ENCODE results near the gene CCDC33. TPM values are rescaled to one million over a fixed set of nuclear protein-coding genes. Genes with fewer than 3 reads are reported as not detected.

Gene CCDC33
- total RNA-seq, 1 donor from 2014 or later: 0.25 TPM

GRCh38 chr15:74200871-74201419 is 35.2 kb upstream of the CCDC33 start:
- DNase-seq (ENCODE audit: low read depth): no peak
- Histone ChIP-seq H3K4me3 (ENCODE audit: low read depth, low read length) (no peak overlapping the region), H3K27me3 (ENCODE audit: control insufficient read depth, insufficient read depth, low read length) (no peaks in the 10 kb centered on the region), H3K36me3 (ENCODE audit: control insufficient read depth, insufficient read depth, low read length) (no peaks in the 10 kb centered on the region)
- TF ChIP-seq CTCF (IDR thresholded peaks at IDR 0.05; ENCODE audit: insufficient read depth, low read length, poor library complexity, severe bottlenecking): no peak

DNA sequence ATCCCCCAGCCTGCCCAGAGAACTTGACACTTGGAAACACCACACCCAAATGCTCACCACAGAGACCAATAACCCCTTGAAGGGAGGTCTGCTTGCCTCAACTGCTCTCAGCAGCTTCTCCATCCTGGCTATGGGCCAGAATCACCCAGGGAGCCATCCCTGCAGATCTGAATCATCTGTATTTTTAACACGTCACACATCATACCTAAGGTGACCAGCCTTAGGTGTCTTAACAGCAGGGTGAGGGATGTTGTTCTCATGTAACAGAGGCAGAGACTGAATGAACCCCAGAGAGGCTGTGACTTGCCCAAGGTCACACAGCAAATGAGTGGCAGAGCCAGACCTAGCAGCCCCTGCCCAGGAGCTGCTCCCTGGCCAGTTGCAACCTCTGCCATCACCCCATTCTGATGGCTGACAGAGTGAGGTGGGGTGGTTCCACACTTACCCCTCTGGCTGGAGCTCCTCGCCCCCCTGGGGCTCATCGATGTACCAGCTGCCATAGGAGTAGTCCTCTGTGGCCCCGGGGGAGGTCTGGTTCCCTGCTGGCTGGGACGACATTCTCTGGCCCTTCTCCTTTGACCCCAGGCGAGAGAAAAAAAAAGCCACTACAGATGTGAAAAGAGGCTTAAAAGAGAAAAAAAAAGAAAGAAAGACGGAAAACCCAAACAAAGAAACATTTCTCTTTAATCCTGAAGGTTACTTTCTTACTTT is 34.3 kb upstream of the CCDC33 start:
- Histone ChIP-seq H3K4me3 (ENCODE audit: low read depth, low read length) (no peak overlapping the region), H3K36me3 (ENCODE audit: control insufficient read depth, insufficient read depth, low read length) (no peaks in the 10 kb centered on the region), H3K27me3 (ENCODE audit: control insufficient read depth, insufficient read depth, low read length) (no peaks in the 10 kb centered on the region)
- no peak for DNase-seq (ENCODE audit: low read depth)
- no peak for TF ChIP-seq CTCF (IDR thresholded peaks at IDR 0.05; ENCODE audit: insufficient read depth, low read length, poor library complexity, severe bottlenecking)

- peak; percentile 33 for TF ChIP-seq CTCF (IDR thresholded peaks at IDR 0.05; ENCODE audit: insufficient read depth, low read length, poor library complexity, severe bottlenecking)
- no peak within 1 kb of the TSS for H3K4me3 ChIP-seq (ENCODE audit: low read depth, low read length)
- no peak for DNase-seq (ENCODE audit: low read depth)
- H3K36me3 ChIP-seq (ENCODE audit: control insufficient read depth, insufficient read depth, low read length): no peaks in the 10 kb centered on the region
- H3K27me3 ChIP-seq (ENCODE audit: control insufficient read depth, insufficient read depth, low read length): no peaks in the 10 kb centered on the region
These were observed 33.4 kb upstream of the CCDC33 start, which contains the start of gene STRA6 for GRCh38 chr15:74202452-74203401. Gene STRA6, minus strand, starts transcription at chr15:74202787. Its CDS starts 520 bp downstream, at chr15:74202267.

DNA sequence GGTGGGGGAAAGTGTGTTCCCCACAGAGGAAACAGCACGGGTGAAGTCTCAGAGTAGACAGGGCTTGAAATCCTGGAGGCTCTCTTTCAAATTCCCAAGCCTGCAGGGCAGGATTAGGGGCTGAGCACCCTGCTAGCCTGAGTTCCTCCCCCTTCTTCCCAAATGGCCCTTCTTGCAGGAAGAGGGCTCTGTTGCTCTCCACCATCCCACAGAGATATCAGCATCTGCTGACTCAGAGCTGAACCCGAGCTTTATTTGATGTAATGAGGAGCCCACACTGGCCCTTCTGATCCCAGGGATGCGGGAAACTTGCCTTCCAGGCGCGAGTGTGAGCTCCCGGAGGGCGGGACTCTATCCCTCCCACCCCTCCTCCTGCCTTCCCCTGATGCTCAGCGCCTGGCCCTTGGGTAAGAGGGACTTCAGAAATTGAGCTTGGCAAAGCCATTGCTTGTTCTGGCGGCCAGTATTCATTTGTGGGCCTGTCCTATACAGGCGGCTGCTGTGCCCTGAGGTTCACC is 32.2 kb upstream of the CCDC33 start:
- Histone ChIP-seq H3K27me3 (ENCODE audit: control insufficient read depth, insufficient read depth, low read length) (no peaks in the 10 kb centered on the region), H3K36me3 (ENCODE audit: control insufficient read depth, insufficient read depth, low read length) (no peaks in the 10 kb centered on the region), H3K4me3 (ENCODE audit: low read depth, low read length) (no peak overlapping the region)
- DNase-seq (ENCODE audit: low read depth): no peak
- no peak for TF ChIP-seq CTCF (IDR thresholded peaks at IDR 0.05; ENCODE audit: insufficient read depth, low read length, poor library complexity, severe bottlenecking)

GRCh38 chr15:74205582-74205947 is 30.6 kb upstream of the CCDC33 start:
- TF ChIP-seq CTCF (IDR thresholded peaks at IDR 0.05; ENCODE audit: insufficient read depth, low read length, poor library complexity, severe bottlenecking): no peak
- H3K36me3 ChIP-seq (ENCODE audit: control insufficient read depth, insufficient read depth, low read length): no peaks in the 10 kb centered on the region
- no peaks in the 10 kb centered on the region for H3K27me3 ChIP-seq (ENCODE audit: control insufficient read depth, insufficient read depth, low read length)
- no peak overlapping the region for H3K4me3 ChIP-seq (ENCODE audit: low read depth, low read length)
- DNase-seq (ENCODE audit: low read depth): no peak
